22Rv1 (cell line): ENCODE results near the gene WDR62.

Experiments used
- H3K27ac ChIP-seq: fragments of 450-650 bp; 2 replicates; pipeline ENCODE4 v1.5.1; 2017
- CTCF ChIP-seq: fragments of 450-650 bp; IDR thresholded peaks from 2 replicates; pipeline ENCODE4 v1.5.1; 2017; ENCODE audit warnings: mild to moderate bottlenecking
- ZFX ChIP-seq: fragments of 450-650 bp; IDR thresholded peaks from 2 replicates; pipeline ENCODE4 v1.6.1; 2017; ENCODE audit warnings: antibody characterized with exemption, borderline replicate concordance

Gene WDR62

DNA sequence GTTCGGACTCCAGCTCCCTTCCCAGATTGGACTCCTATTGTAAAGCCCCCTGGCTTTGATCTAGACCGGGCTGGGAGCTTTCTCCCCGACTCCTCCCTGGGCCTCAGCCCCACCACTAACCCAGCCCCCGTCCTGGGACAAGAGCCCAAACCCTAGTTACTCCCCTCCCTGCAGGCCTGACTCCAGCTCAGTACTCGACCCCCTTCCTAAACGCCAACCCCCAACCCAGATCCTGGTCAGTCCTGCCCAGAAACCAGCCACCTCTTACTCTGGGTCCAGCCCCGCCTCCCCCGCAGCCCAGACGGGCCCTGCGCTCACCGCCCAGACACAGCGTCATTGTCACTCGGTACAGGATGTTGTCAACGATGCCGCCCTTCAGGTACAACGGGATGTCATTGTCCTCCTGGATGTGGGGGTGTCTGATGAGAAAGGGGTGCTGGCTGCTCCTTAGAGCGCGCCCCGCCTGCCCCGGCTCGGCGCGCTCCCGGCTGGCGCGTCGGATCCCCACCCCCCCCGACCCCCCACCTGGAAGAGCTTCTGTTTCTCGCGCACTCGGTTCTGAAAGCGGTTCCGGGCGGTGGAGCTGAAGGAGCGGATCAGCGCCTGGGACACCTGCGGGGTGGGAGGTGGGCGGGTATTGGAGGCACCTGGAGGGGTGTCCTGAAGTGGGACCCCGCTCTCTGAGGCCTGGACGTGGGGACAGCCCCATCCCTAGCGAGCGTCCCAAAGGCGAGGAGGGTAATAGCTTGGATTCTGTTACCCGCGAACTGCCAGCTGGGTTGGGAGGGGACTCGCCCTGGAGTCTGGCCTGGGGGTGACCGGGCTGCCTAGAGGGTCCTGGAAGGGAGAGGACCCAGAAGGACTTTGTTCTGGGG, 96.7 kb downstream of the WDR62 start:
- no peak for TF ChIP-seq CTCF
- TF ChIP-seq ZFX = no peak
- no peak overlapping the region for H3K27ac ChIP-seq

DNA sequence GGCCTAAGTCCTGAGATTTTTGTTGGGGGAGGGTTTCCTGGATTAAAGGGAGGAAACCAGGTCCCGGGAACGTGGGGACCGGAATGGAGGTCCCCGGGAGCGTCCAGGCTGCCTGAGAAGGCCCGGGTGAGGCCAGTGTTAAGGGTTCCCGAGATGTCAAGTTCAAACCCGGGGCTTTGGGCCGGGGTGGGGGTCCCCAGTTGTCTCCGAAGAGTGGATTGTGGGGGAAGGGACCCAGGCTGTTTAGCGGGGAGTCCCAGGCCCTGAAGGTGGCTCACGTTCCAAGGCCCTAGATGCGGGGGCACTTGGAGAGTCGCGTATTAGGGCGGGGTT, 97.3 kb downstream of the WDR62 start:
- H3K27ac ChIP-seq = no peak overlapping the region
- TF ChIP-seq ZFX = no peak
- no peak for TF ChIP-seq CTCF

- TF ChIP-seq ZFX (no peak), CTCF (no peak)
- H3K27ac ChIP-seq = 0 out of 2 replicates have a peak within 1 kb of the TSS, but pooled peaks have one; percentile 7
Observed at GRCh38 chr19:36152352-36153091, 97.8 kb downstream of the WDR62 start, which contains the start of gene COX7A1. Gene COX7A1 (minus strand): TSS chr19:36152447. CDS start chr19:36152407, 40 bp downstream.

DNA sequence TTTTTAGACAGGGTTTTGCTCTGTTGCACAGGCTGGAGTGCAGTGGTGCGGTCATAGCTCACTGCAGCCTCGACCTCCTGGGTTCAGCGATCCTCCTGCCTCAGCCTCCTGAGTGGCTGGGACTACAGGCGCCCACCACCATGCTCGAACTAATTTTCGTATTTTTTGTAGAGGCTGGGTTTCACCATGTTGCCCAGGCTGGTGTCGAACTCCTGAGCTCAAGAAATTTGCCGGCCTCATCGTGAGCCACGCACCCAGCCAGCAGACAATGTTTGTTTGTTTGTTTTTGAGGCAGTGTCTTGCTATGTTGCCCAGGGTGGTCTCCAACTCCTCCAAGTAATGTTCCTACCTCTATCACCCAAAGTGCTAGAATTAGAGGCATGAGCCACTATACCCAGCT, 98.4 kb downstream of the WDR62 start:
- 0 out of 2 replicates have a peak overlapping the region, but pooled peaks have one; percentile 7 for H3K27ac ChIP-seq
- TF ChIP-seq CTCF = no peak
- TF ChIP-seq ZFX = no peak
